GM12878 (cell line): ENCODE measurements around the gene TBC1D22B. TPM values are rescaled to one million over a fixed set of nuclear protein-coding genes. Genes with fewer than 3 reads are reported as not detected.

ENCODE experiments used
- ATAC-seq: fragments of 200-7000 bp; cut with Tn5 transposase; 3 replicates; pipeline ENCODE4 v1.9.1; 2020; ENCODE audit warnings: mild to moderate bottlenecking, moderate library complexity
- BruUV-seq: library from RNA; stranded (reverse); fragments of 400-500 nt; replicated peaks from 2 replicates; lab custom pipeline; 2021; lab: Mats Ljungman, UMichigan
- CTCF ChIA-PET: fragments of 300-600 bp; sonication (Branson Sonifier 250); formaldehyde crosslinking; extraction: SDS; loops from one replicate; lab custom pipeline; 2021; ENCODE audit warnings: inconsistent platforms; lab: Yijun Ruan, JAX
- POLR2A ChIA-PET: fragments of 350-600 bp; formaldehyde crosslinking; extraction: SDS; loops from one replicate; lab custom pipeline; 2021; ENCODE audit warnings: inconsistent platforms; lab: Charles Lee
- RAD21 ChIA-PET: fragments of 300-600 bp; sonication (Branson Sonifier 250); formaldehyde crosslinking; loops from one replicate; lab custom pipeline; 2023; ENCODE audit warnings: antibody characterized with exemption; ENCODE audit not compliant: unreplicated experiment; lab: Charles Lee
- SMC1A ChIA-PET: fragments of 300-600 bp; sonication (Branson Sonifier 250); formaldehyde crosslinking; loops from one replicate; lab custom pipeline; 2023; ENCODE audit not compliant: unreplicated experiment, uncharacterized antibody; lab: Charles Lee
- DNase-seq: peaks from one replicate; pipeline ENCODE4 v3.0.0-alpha.2; 2011; ENCODE audit warnings: low read depth, low spot score
- FAIRE-seq: peaks from 3 replicates; lab custom pipeline; 2011; peaks lifted over from hg19 to GRCh38; lab: Jason Lieb, UNC
- H2AFZ ChIP-seq: 2 replicates; pipeline ENCODE4 v1.6.0; 2011; ENCODE audit warnings: low read depth, low read length, control low read depth; ENCODE audit not compliant: control insufficient read depth
- H3K27ac ChIP-seq: 2 replicates; pipeline ENCODE4 v1.5.1; 2011; ENCODE audit warnings: control low read depth; ENCODE audit not compliant: control insufficient read depth, insufficient read depth
- H3K27me3 ChIP-seq, 2 experiments: replicated peaks in 1 of 2; 2 replicates each; pipeline versions ENCODE4 v1.6.0 to v1.6.1; 2011; ENCODE audit warnings: low read length in 1 of 2; ENCODE audit not compliant: control insufficient read depth in 2 of 2, insufficient read depth in 2 of 2
- H3K36me3 ChIP-seq, 2 experiments: 2 replicates each; pipeline ENCODE4 v1.5.1; 2011; ENCODE audit warnings: low read length in 1 of 2; ENCODE audit not compliant: control insufficient read depth in 2 of 2, insufficient read depth in 2 of 2
- H3K4me1 ChIP-seq: 2 replicates; pipeline ENCODE4 v1.6.1; 2011; ENCODE audit warnings: mild to moderate bottlenecking, low read length, moderate library complexity, mixed read lengths; ENCODE audit not compliant: control insufficient read depth, insufficient read depth
- H3K4me2 ChIP-seq: 2 replicates; pipeline ENCODE4 v1.6.0; 2011; ENCODE audit warnings: control low read depth; ENCODE audit not compliant: control insufficient read depth, insufficient read depth
- H3K4me3 ChIP-seq: fragments of 200-600 bp; sonication (generic); 2 replicates; pipeline ENCODE4 v1.5.1; 2016
- H3K79me2 ChIP-seq: 2 replicates; pipeline ENCODE4 v1.6.0; 2011; ENCODE audit warnings: low read length; ENCODE audit not compliant: control insufficient read depth, insufficient read depth
- H3K9ac ChIP-seq: 2 replicates; pipeline ENCODE4 v1.8.0; 2011; ENCODE audit warnings: low read length, control low read depth, mixed read lengths; ENCODE audit not compliant: control insufficient read depth, insufficient read depth
- H3K9me3 ChIP-seq: replicated peaks from 3 replicates; pipeline ENCODE4 v1.5.1; 2011; ENCODE audit warnings: mild to moderate bottlenecking, low read length; ENCODE audit not compliant: control insufficient read depth, insufficient read depth
- H4K20me1 ChIP-seq: 2 replicates; pipeline ENCODE4 v1.6.0; 2011; ENCODE audit not compliant: control insufficient read depth, insufficient read depth
- BMI1 ChIP-seq: fragments of 450-650 bp; IDR thresholded peaks from 2 replicates; pipeline ENCODE4 v1.6.1; 2016; ENCODE audit warnings: mild to moderate bottlenecking, moderate library complexity, borderline replicate concordance
- KLF5 ChIP-seq: fragments of 450-650 bp; IDR thresholded peaks from 2 replicates; pipeline ENCODE4 v1.6.1; 2014; ENCODE audit warnings: mild to moderate bottlenecking; ENCODE audit not compliant: partially characterized antibody
- MYC ChIP-seq: IDR thresholded peaks from 2 replicates; pipeline ENCODE4 v1.6.1; 2011; ENCODE audit warnings: mild to moderate bottlenecking, low read length, moderate library complexity, inconsistent platforms; ENCODE audit not compliant: insufficient read depth, insufficient replicate concordance, insufficient read length, severe bottlenecking
- NR2F1 ChIP-seq: fragments of 450-650 bp; conservative IDR thresholded peaks from 2 replicates; pipeline ENCODE4 v1.6.1; 2017; ENCODE audit warnings: mild to moderate bottlenecking
- POLR2AphosphoS2 ChIP-seq: IDR thresholded peaks from 2 replicates; pipeline ENCODE4 v1.6.1; 2011; ENCODE audit warnings: low read depth, mild to moderate bottlenecking, low read length, improper control_type of control experiment, moderate library complexity
- RAD21 ChIP-seq: IDR thresholded peaks from 2 replicates; pipeline ENCODE4 v1.6.1; 2011; ENCODE audit warnings: mild to moderate bottlenecking, low read depth, low read length, moderate library complexity; ENCODE audit not compliant: insufficient read depth
- RB1 ChIP-seq: fragments of 450-650 bp; formaldehyde crosslinking; IDR thresholded peaks from 2 replicates; pipeline ENCODE4 v1.6.1; 2017; ENCODE audit warnings: mild to moderate bottlenecking, borderline replicate concordance
- TBL1XR1 ChIP-seq: IDR thresholded peaks from 2 replicates; pipeline ENCODE4 v1.6.1; 2012; ENCODE audit warnings: low read depth, low read length, improper control_type of control experiment
- WGBS: methylation state at CpG from one replicate; pipeline ENCODE4 v1.1.6; 2016; ENCODE audit warnings: low lambda C conversion rate; ENCODE audit not compliant: insufficient replicate concordance, insufficient coverage; ENCODE audit errors: missing lambda C conversion rate; 5-methylcytosine and 5-hydroxymethylcytosine counted together
- in situ Hi-C: fragments of 300-500 bp; cut with MboI; formaldehyde crosslinking; loops from 9 replicates; pipeline ENCODE4 v1.14.3; 2018; ENCODE audit warnings: mixed read lengths
- intact Hi-C: fragments of 100-400 bp; cut with micrococcal nuclease; formaldehyde crosslinking; loops from one replicate; pipeline ENCODE4 v1.14.2; 2022; ENCODE audit not compliant: unreplicated experiment
- polyA plus RNA-seq, 11 experiments: library from polyadenylated mRNA; depleted of rRNA in 4 of 11; unstranded in 6 of 11; stranded (reverse) in 5 of 11; fragments of >200 nt; fragmentation: Nextera tagmentation in 4 of 11; fragmentation: Illumina TruSeq in 1 of 11; extraction: Ambion mirVana in 4 of 11; extraction: Trizol in 1 of 11; gene quantifications; 1 replicate in 1 of 11; 2 replicates in 10 of 11; pipeline versions ENCODE4 v1.2.1 to v1.2.3, GENCODE V29; 2011 to 2016; ENCODE audit warnings: inconsistent platforms in 2 of 11, missing spikeins in 2 of 11, low read depth in 1 of 11
- total RNA-seq, 4 experiments: library from RNA; depleted of rRNA in 3 of 4; stranded (reverse); fragments of >200 nt in 3 of 4; fragmentation: Illumina TruSeq in 1 of 4; extraction: Trizol in 1 of 4; gene quantifications; 2 replicates each; pipeline versions ENCODE4 v1.2.1 to v1.2.3, GENCODE V29; 2013 to 2021

TBC1D22B gene
- total and polyA plus RNA-seq, 10 of the 15 experiments (the other 5 are each of a cell fraction or from before 2014, with no cell fraction given): 3.4 to 18.7 (median 14.1) TPM

DNA sequence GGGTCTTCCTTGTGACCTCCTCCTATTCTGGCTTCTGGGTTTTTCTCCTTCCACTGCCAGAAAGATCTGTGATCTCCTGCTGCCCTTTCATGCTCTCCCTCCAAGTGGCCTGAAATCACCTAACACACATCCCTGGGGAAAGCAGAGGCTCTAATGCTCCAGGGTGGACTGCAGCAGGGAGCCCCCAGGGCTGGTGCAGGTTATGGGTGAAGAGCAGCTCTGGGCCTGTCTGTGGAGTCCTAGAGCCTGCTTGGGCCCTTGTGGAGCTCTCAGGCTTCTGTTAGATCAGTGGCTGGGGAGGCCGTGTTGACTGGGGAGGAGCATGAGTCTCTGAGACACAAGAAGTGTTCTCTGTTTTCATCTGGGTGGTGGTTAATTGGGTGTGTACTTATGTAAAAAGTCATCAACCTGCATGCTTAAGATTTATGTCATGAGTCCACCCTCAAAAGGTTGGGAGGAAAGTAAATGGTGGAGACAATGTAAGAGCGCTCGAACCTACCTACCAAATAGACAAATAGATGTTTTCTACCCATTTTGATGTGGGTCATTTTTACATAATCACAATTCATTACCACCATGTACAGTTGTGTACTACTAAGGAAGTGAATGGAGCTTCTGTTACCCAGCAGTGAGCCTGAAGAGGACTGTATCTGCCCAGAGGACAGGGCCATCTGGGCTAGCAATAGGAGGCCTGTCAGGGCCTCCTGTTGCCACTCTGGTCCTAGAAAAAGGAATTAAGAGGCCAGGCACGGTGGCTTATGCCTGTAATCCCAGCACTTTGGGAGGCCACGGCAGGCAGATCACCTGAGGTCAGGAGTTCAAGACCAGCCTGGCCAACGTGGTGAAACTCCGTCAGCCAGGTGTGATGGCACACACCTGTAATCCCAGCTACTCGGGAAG is 64.2 kb downstream of the TBC1D22B start:
- Histone ChIP-seq H3K4me2 (no peak overlapping the region), H4K20me1 (no peaks in the 10 kb centered on the region), H3K9me3 (no peaks in the 10 kb centered on the region), H3K79me2 (no peaks in the 10 kb centered on the region), H3K4me3 (no peak overlapping the region), H2AFZ (no peak overlapping the region), H3K9ac (no peak overlapping the region), H3K36me3 (peaks cover 4 to 20% of the 10 kb centered on the region in 2 experiments), H3K27ac (no peak overlapping the region), H3K27me3 (no peaks in the 10 kb centered on the region), H3K4me1 (peaks cover 7% of the 10 kb centered on the region; the same call in 1 of the 2 replicates)
- DNase-seq: no peak
- ChIA-PET POLR2A (no interaction called here), CTCF (no interaction called here), SMC1A (no interaction called here), RAD21 (no interaction called here)
- no peak for FAIRE-seq
- 95% methylated on average over 8 of the region's 8 CpGs for WGBS
- in situ Hi-C loops: loop anchor here (5.0 kb wide), 1 partner anchor 371 kb away; no protein-coding TSS in a partner anchor
- TF ChIP-seq RAD21 (no peak), NR2F1 (no peak), TBL1XR1 (no peak), POLR2AphosphoS2 (no peak), RB1 (no peak), BMI1 (no peak), MYC (no peak), KLF5 (no peak)
- intact Hi-C loops: loop anchor here (10.0 kb wide), 1 partner anchor 243 kb away; no protein-coding TSS in a partner anchor
- ATAC-seq: no peak
- no TSS peak for BruUV-seq
